ENCODE results near the gene RPS6KA1. TPM values are rescaled to one million over a fixed set of nuclear protein-coding genes. Genes with fewer than 3 reads are reported as not detected.

RPS6KA1 gene
- total RNA-seq, 4 donors from 2014 or later, result 5.3 to 85.5 (median 13.9) TPM

DNA sequence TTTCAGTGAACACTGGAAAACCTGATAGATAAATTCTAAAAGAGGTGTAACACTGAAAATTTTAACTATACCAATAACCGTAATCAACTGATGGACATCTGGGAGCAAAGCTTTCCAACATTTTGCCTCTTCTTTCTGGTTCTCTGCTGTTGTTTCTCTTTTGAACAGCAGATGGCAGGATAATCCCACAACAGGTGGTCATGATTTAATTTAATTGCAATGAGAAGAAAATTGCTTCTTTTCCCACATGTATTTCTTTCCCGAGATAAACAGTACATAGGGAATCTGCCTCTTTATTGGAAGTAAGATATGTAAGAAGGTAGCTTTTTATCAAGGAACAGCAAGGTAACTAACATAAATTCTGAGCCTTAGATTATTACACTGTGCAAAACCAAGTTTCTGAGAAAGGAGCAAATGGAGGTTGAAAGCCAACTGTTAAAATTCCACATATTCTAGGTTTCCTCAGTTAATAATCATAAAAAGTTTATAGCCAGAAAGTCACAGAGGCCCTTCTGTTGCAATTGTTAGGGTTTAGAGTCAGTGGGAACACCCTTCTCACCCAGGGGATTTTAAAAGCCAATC lies 72.9 kb downstream of the RPS6KA1 start:
- TF ChIP-seq, protein P1, sequence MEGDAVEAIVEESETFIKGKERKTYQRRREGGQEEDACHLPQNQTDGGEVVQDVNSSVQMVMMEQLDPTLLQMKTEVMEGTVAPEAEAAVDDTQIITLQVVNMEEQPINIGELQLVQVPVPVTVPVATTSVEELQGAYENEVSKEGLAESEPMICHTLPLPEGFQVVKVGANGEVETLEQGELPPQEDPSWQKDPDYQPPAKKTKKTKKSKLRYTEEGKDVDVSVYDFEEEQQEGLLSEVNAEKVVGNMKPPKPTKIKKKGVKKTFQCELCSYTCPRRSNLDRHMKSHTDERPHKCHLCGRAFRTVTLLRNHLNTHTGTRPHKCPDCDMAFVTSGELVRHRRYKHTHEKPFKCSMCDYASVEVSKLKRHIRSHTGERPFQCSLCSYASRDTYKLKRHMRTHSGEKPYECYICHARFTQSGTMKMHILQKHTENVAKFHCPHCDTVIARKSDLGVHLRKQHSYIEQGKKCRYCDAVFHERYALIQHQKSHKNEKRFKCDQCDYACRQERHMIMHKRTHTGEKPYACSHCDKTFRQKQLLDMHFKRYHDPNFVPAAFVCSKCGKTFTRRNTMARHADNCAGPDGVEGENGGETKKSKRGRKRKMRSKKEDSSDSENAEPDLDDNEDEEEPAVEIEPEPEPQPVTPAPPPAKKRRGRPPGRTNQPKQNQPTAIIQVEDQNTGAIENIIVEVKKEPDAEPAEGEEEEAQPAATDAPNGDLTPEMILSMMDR (IDR thresholded peaks at IDR 0.05; ENCODE audit: low read depth), result no peak

DNA sequence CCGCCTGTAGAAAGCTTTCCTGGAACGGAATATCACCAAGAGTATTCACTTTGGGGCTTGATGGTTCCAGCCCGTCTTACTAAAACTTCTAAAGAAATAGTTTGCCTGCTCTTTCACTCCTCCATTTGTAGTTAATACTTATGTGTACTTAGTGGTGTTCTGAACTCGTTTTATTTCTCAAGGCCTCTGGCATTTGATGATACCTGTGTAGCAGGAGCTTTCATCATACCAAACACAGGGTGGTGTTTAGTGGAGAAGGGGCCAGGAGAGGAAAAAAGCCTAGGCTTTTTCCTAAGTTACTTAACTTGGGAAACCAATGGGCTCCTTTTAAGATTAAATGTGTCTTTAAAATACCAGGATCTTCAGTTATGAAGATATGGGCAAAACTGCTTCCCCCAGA lies 74.3 kb downstream of the RPS6KA1 start:
- TF ChIP-seq, protein P1 (IDR thresholded peaks at IDR 0.05; ENCODE audit: low read depth), result no peak

DNA sequence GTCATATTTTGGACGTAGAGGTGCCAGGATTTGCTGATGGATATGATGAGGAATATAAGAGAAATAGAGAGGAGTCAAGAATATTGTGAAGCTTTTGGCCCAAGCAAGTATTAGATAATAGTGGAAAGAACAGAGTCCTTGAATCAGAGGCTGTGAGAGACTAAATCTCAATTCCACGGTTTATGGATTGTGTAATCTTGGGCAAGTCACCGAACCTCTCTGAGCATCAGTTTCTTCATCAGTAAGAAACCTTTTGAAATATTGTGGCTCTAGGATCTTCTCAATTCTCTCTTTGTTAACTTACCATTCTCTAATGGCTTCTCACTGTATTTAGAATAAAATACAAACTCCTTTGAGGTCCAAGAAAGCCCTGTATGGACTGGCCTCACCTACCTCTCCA lies 77.6 kb downstream of the RPS6KA1 start:
- TF ChIP-seq, protein P1 (IDR thresholded peaks at IDR 0.05; ENCODE audit: low read depth), result no peak

DNA sequence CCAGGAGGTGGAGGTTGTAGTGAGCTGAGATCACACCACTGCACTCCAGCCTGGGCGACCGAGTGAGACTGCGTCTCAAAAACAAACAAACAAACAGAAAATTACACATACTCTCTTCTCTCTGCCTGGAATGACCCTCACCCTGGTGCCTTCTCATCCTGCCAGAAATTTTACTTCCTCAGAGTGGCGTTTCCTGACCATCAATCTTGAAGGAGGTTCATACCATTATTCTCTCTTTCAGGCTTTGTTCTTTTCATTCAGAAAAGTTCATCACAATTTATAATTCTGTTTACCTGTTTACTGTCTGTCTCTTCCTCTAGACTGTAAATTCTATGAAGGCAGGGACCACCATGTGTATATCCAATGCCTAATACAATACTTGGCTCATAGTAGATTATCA lies 79.3 kb downstream of the RPS6KA1 start:
- TF ChIP-seq, protein P1 (IDR thresholded peaks at IDR 0.05; ENCODE audit: low read depth), result no peak

DNA sequence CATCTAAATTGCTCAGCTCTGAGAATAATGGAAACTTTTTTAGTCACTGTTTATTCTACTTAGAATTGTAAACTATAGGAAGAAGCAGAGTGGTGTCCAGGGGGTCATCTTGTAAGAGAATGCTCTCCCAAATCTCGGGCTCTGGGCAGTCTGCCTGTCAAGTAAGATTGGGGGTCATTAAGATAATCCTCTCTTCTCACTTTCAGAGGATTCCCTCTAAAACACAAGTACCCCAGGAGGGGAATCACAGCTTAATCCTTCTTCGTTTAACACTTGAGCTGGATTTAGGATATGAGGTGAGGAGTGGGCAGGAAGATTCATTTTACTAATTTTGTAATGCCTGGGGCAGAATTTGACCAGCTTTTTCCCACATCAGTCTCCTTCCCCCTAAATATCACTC lies 81.2 kb downstream of the RPS6KA1 start:
- TF ChIP-seq, protein P1 (IDR thresholded peaks at IDR 0.05; ENCODE audit: low read depth), result no peak

DNA sequence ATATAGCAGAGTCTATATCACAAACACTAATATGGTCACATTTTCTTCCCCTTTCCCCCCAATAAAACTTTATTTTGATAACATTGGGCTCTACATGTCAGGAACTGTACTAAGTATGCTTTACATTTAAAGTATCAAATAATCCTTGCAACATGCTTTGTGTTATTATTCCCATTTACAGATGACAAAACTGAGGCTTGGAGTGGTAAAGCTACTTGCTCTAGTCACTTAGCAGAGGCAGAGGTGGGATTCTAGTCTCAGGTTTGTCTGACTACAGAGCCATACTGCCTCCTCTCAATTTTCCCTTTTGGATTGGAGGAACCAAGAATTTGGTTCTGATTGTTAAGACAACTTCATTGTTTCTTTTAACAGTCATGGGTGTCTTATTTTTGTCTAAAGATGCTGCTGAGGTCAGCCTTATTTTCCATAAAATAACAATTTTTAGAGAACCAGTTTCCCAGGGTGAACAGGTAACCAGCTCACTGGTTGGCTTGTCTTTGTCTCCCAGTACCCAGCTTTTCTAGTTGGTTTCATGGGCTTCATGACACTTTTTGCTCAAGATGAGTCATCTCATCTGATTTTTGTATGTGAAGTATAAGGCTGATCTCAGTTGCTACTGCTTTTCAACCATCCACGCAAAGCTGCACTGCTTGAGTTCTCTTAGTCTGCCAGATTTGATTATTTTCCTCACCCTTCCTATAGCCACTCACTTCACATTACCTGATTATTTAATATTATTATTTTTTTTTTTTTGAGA lies 85.3 kb downstream of the RPS6KA1 start:
- TF ChIP-seq, protein P1 (IDR thresholded peaks at IDR 0.05; ENCODE audit: low read depth), result no peak

DNA sequence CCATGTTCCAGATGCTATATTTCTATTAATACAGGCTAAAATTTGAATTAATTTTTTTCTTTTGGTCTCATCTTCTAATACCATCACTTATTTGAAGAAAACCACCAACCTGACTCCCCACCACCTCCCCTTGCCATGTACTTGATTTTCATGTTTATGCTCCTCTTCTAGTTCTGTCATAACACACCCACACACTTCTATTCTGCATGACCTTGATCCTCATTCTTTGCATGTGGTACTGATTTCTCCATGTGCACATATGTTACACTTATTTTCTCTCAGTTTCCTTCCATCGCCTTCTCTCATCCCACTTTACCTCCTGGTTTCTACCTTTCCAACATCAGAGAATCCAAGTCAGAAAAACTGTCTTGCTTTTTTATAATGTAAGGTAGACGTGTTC lies 87.3 kb downstream of the RPS6KA1 start:
- TF ChIP-seq, protein P1 (IDR thresholded peaks at IDR 0.05; ENCODE audit: low read depth), result no peak
